SH-SY5Y (cell line): Measurements from ENCODE around the gene SYNJ2.

Source experiments
- GATA2 ChIP-seq: IDR thresholded peaks from 2 replicates; pipeline ENCODE4 v1.6.1; 2011; ENCODE audit warnings: mild to moderate bottlenecking, low read depth, low read length
- GATA3 ChIP-seq: IDR thresholded peaks from 2 replicates; pipeline ENCODE4 v1.6.1; 2011; ENCODE audit warnings: low read depth, mild to moderate bottlenecking, low read length, moderate library complexity

GRCh38 chr6:158044525-158044888 is 62.8 kb downstream of the SYNJ2 start:
- TF ChIP-seq GATA2, result no peak
- TF ChIP-seq GATA3, result no peak
